IMR-90 (cell line): ENCODE data around the gene SSTR4. TPM values are rescaled to one million over a fixed set of nuclear protein-coding genes. Genes with fewer than 3 reads are reported as not detected.

Experiments used
- ATAC-seq: fragments of 200-7000 bp; cut with Tn5 transposase; 2 replicates; pipeline ENCODE4 v1.9.1; 2020; ENCODE audit warnings: low read depth, mild to moderate bottlenecking, moderate library complexity
- BruUV-seq: library from RNA; stranded (reverse); fragments of 400-500 nt; replicated peaks from 2 replicates; lab custom pipeline; 2021; lab: Mats Ljungman, UMichigan
- CTCF ChIA-PET: fragments of 300-600 bp; formaldehyde crosslinking; extraction: SDS; loops from one replicate; lab custom pipeline; 2021; ENCODE audit warnings: antibody characterized with exemption; lab: Yijun Ruan, JAX
- POLR2A ChIA-PET: fragments of 300-600 bp; sonication (Branson Sonifier 250); formaldehyde crosslinking; loops from one replicate; lab custom pipeline; 2022; ENCODE audit warnings: antibody characterized with exemption; ENCODE audit not compliant: unreplicated experiment; lab: Charles Lee
- DNase-seq: peaks from one replicate; pipeline ENCODE4 v3.0.0; 2013
- H2AFZ ChIP-seq: replicated peaks from 2 replicates; pipeline ENCODE3; 2013; ENCODE audit warnings: low read length, mild to moderate bottlenecking; ENCODE audit not compliant: poor library complexity
- H2AK5ac ChIP-seq: 2 replicates; pipeline ENCODE4 v1.6.1; 2013; ENCODE audit warnings: low read depth, low read length, inconsistent platforms
- H2AK9ac ChIP-seq: replicated peaks from 2 replicates; pipeline ENCODE3; 2013; ENCODE audit warnings: mild to moderate bottlenecking, low read depth, low read length, moderate library complexity; ENCODE audit not compliant: poor library complexity
- H2BK120ac ChIP-seq: 2 replicates; pipeline ENCODE4 v1.6.1; 2013; ENCODE audit warnings: low read depth, low read length, inconsistent platforms
- H2BK15ac ChIP-seq: 3 replicates; pipeline ENCODE4 v1.6.1; 2013; ENCODE audit warnings: low read depth, low read length, inconsistent platforms
- H2BK20ac ChIP-seq: 2 replicates; pipeline ENCODE4 v1.6.1; 2013; ENCODE audit warnings: low read depth, mild to moderate bottlenecking, inconsistent platforms, low read length, moderate library complexity
- H2BK5ac ChIP-seq: 2 replicates; pipeline ENCODE4 v1.6.1; 2013; ENCODE audit warnings: mild to moderate bottlenecking, low read depth, low read length, inconsistent platforms; ENCODE audit not compliant: poor library complexity, severe bottlenecking
- H3K14ac ChIP-seq: replicated peaks from 2 replicates; pipeline ENCODE4 v1.6.1; 2013; ENCODE audit warnings: low read depth, low read length, inconsistent platforms
- H3K18ac ChIP-seq: 2 replicates; pipeline ENCODE4 v1.6.1; 2013; ENCODE audit warnings: low read depth, low read length, control low read depth
- H3K23ac ChIP-seq: 2 replicates; pipeline ENCODE4 v1.6.1; 2013; ENCODE audit warnings: low read depth, low read length, inconsistent platforms
- H3K27ac ChIP-seq: 2 replicates; pipeline ENCODE4 v1.5.1; 2013; ENCODE audit warnings: mild to moderate bottlenecking, control low read depth, low read length; ENCODE audit not compliant: insufficient read depth
- H3K27me3 ChIP-seq: 2 replicates; pipeline ENCODE4 v1.6.1; 2013; ENCODE audit warnings: low read length; ENCODE audit not compliant: control insufficient read depth, insufficient read depth
- H3K36me3 ChIP-seq: 2 replicates; pipeline ENCODE4 v1.6.1; 2013; ENCODE audit warnings: low read length, mixed read lengths; ENCODE audit not compliant: control insufficient read depth, insufficient read depth
- H3K4ac ChIP-seq: 2 replicates; pipeline ENCODE4 v1.6.1; 2013; ENCODE audit warnings: low read depth, low read length, inconsistent platforms
- H3K4me1 ChIP-seq: 2 replicates; pipeline ENCODE4 v1.6.1; 2013; ENCODE audit warnings: low read length, mixed read lengths; ENCODE audit not compliant: control insufficient read depth, insufficient read depth
- H3K4me2 ChIP-seq: 2 replicates; pipeline ENCODE4 v1.6.1; 2013; ENCODE audit warnings: low read depth, mild to moderate bottlenecking, control low read depth, low read length, moderate library complexity
- H3K4me3 ChIP-seq: 2 replicates; pipeline ENCODE4 v1.5.1; 2013; ENCODE audit warnings: low read depth, mild to moderate bottlenecking, control low read depth, low read length, moderate library complexity; ENCODE audit not compliant: insufficient read depth
- H3K56ac ChIP-seq: 2 replicates; pipeline ENCODE4 v1.6.1; 2013; ENCODE audit warnings: low read length, inconsistent platforms; ENCODE audit not compliant: insufficient read depth; ENCODE audit errors: extremely low read depth
- H3K79me1 ChIP-seq, 2 experiments: 2 replicates each; pipeline ENCODE4 v1.6.1; 2013; ENCODE audit warnings: low read length in 2 of 2, inconsistent platforms in 1 of 2, low read depth in 1 of 2
- H3K9ac ChIP-seq: 2 replicates; pipeline ENCODE4 v1.6.1; 2013; ENCODE audit warnings: low read depth, low read length, control low read depth
- H3K9me1 ChIP-seq: 2 replicates; pipeline ENCODE4 v1.6.1; 2013; ENCODE audit warnings: low read length, inconsistent platforms; ENCODE audit not compliant: insufficient read depth
- H3K9me3 ChIP-seq: 2 replicates; pipeline ENCODE4 v1.6.1; 2013; ENCODE audit warnings: low read length; ENCODE audit not compliant: control insufficient read depth, insufficient read depth
- H4K20me1 ChIP-seq: 2 replicates; pipeline ENCODE4 v1.6.1; 2013; ENCODE audit warnings: low read length, inconsistent platforms; ENCODE audit not compliant: insufficient read depth
- H4K5ac ChIP-seq: 2 replicates; pipeline ENCODE4 v1.6.1; 2013; ENCODE audit warnings: mild to moderate bottlenecking, low read depth, low read length, control low read depth
- H4K8ac ChIP-seq, 2 experiments: 2 replicates each; pipeline ENCODE4 v1.6.1; 2013; ENCODE audit warnings: low read depth in 2 of 2, low read length in 2 of 2, control low read depth in 1 of 2, inconsistent platforms in 1 of 2
- H4K91ac ChIP-seq: 2 replicates; pipeline ENCODE4 v1.6.1; 2013; ENCODE audit warnings: low read depth, low read length, inconsistent platforms; ENCODE audit not compliant: insufficient read depth
- BHLHE40 ChIP-seq: fragments of 150-350 bp; IDR thresholded peaks from 2 replicates; pipeline ENCODE4 v1.6.1; 2016; ENCODE audit warnings: mild to moderate bottlenecking, low read depth, low read length
- CEBPB ChIP-seq: IDR thresholded peaks from 2 replicates; pipeline ENCODE4 v1.6.1; 2012; ENCODE audit warnings: low read depth, low read length, improper control_type of control experiment
- CHD1 ChIP-seq: IDR thresholded peaks from 2 replicates; pipeline ENCODE4 v1.6.1; 2012; ENCODE audit warnings: low read depth, low read length, improper control_type of control experiment
- CTCF ChIP-seq: conservative IDR thresholded peaks from 2 replicates; pipeline ENCODE4 v1.5.1; 2012; ENCODE audit warnings: mild to moderate bottlenecking, low read depth, low read length, improper control_type of control experiment
- ELK1 ChIP-seq: fragments of 150-350 bp; IDR thresholded peaks from 2 replicates; pipeline ENCODE4 v1.6.1; 2016; ENCODE audit warnings: low read depth, mild to moderate bottlenecking, low read length, moderate library complexity, borderline replicate concordance
- FOS ChIP-seq: fragments of 150-350 bp; IDR thresholded peaks from 2 replicates; pipeline ENCODE4 v1.6.1; 2016; ENCODE audit warnings: low read depth, low read length
- MAFK ChIP-seq: IDR thresholded peaks from 2 replicates; pipeline ENCODE4 v1.6.1; 2012; ENCODE audit warnings: low read depth, low read length, improper control_type of control experiment
- MAZ ChIP-seq: IDR thresholded peaks from 2 replicates; pipeline ENCODE4 v1.6.1; 2012; ENCODE audit warnings: low read depth, mild to moderate bottlenecking, low read length, improper control_type of control experiment, moderate library complexity, borderline replicate concordance
- MXI1 ChIP-seq: IDR thresholded peaks from 2 replicates; pipeline ENCODE4 v1.6.1; 2012; ENCODE audit warnings: low read depth, mild to moderate bottlenecking, low read length, moderate library complexity, borderline replicate concordance
- NFE2L2 ChIP-seq: fragments of 150-350 bp; IDR thresholded peaks from 2 replicates; pipeline ENCODE4 v1.6.1; 2016; ENCODE audit warnings: low read depth, mild to moderate bottlenecking, low read length
- POLR2A ChIP-seq: IDR thresholded peaks from 2 replicates; pipeline ENCODE4 v1.6.1; 2012; ENCODE audit warnings: mild to moderate bottlenecking, low read depth, low read length
- RAD21 ChIP-seq: IDR thresholded peaks from 2 replicates; pipeline ENCODE4 v1.6.1; 2012; ENCODE audit warnings: low read length, improper control_type of control experiment
- RCOR1 ChIP-seq: IDR thresholded peaks from 2 replicates; pipeline ENCODE4 v1.6.1; 2012; ENCODE audit warnings: mild to moderate bottlenecking, low read length, improper control_type of control experiment; ENCODE audit not compliant: insufficient replicate concordance
- RFX5 ChIP-seq: IDR thresholded peaks from 2 replicates; pipeline ENCODE4 v1.8.0; 2012; ENCODE audit warnings: low read depth, mild to moderate bottlenecking, low read length, moderate library complexity
- SMC3 ChIP-seq: fragments of 150-350 bp; IDR thresholded peaks from 2 replicates; pipeline ENCODE4 v1.6.1; 2016; ENCODE audit warnings: low read depth, mild to moderate bottlenecking, antibody characterized with exemption, low read length, moderate library complexity
- WGBS, 2 experiments: methylation state at CpG; one replicate each; pipeline versions ENCODE4 v1.1.5 to v1.1.7; 2013; ENCODE audit warnings: missing lambda C conversion rate in 2 of 2; ENCODE audit not compliant: insufficient read length in 1 of 2; ENCODE audit errors: extremely low coverage in 2 of 2; 5-methylcytosine and 5-hydroxymethylcytosine counted together
- dilution Hi-C: fragments of 300-500 bp; cut with HindIII; formaldehyde crosslinking; loops from one replicate; pipeline ENCODE4 v1.14.3; 2018; ENCODE audit warnings: low sequenced_read_pairs; ENCODE audit not compliant: unreplicated experiment
- in situ Hi-C: fragments of 300-500 bp; cut with MboI; formaldehyde crosslinking; loops from 3 replicates; pipeline ENCODE4 v1.14.3; 2019; ENCODE audit warnings: low sequenced_read_pairs, inconsistent platforms, mixed read lengths
- intact Hi-C: fragments of 100-400 bp; cut with micrococcal nuclease; formaldehyde crosslinking; loops from 2 replicates; pipeline ENCODE4 v1.10.0; 2022
- polyA plus RNA-seq, 3 experiments: library from polyadenylated mRNA; depleted of rRNA; stranded (reverse); fragments of >200 nt; gene quantifications; 2 replicates each; pipeline ENCODE4 v1.2.3, GENCODE V29; 2012; ENCODE audit warnings: low replicate concordance in 1 of 3
- total RNA-seq: library from RNA; depleted of rRNA; stranded (reverse); fragments of >200 nt; gene quantifications from 2 replicates; pipeline ENCODE4 v1.2.3, GENCODE V29; 2012
- TF ChIP-seq, protein P1 (sequence below): fragments of 150-350 bp; IDR thresholded peaks from 2 replicates; pipeline ENCODE4 v1.6.1; 2017; ENCODE audit warnings: mild to moderate bottlenecking, antibody characterized with exemption, low read length, low read depth

Gene SSTR4
- total and polyA plus RNA-seq, 2 of the 4 experiments (the other 2 are of a cell fraction): not detected

- intact Hi-C loops (no loop called here), dilution Hi-C loops (no loop called here), in situ Hi-C loops (no loop called here)
- Histone ChIP-seq H3K4me2 (no peak overlapping the region), H3K14ac (no peak overlapping the region), H3K4me3 (no peak overlapping the region), H3K9me3 (no peaks in the 10 kb centered on the region), H3K56ac (no peak overlapping the region), H3K27ac (no peak overlapping the region), H3K36me3 (no peaks in the 10 kb centered on the region), H3K18ac (no peak overlapping the region), H3K9me1 (no peaks in the 10 kb centered on the region), H3K4me1 (no peaks in the 10 kb centered on the region), H2AK5ac (no peak overlapping the region), H3K27me3 (peaks cover 1% of the 10 kb centered on the region; the same call in 1 of the 2 replicates), H2BK15ac (no peak overlapping the region), H4K8ac (no peak overlapping the region), H2AFZ (no peak overlapping the region), H3K9ac (no peak overlapping the region), H2BK20ac (no peak overlapping the region), H2BK5ac (no peak overlapping the region), H2AK9ac (no peak overlapping the region), H4K91ac (no peak overlapping the region), H2BK120ac (no peak overlapping the region), H4K20me1 (no peaks in the 10 kb centered on the region), H3K23ac (no peak overlapping the region), H4K5ac (no peak overlapping the region), H3K79me1 (no peaks in the 10 kb centered on the region), H3K4ac (no peak overlapping the region)
- DNase-seq (no peak), ATAC-seq (no peak)
- TF ChIP-seq NFE2L2 (no peak), CTCF (no peak), RAD21 (no peak), MXI1 (no peak), POLR2A (no peak), MAZ (no peak), MAFK (no peak), ELK1 (no peak), RCOR1 (no peak), FOS (no peak), RFX5 (no peak), CEBPB (no peak), CHD1 (no peak), BHLHE40 (no peak), SMC3 (no peak)
- TF ChIP-seq, protein P1, sequence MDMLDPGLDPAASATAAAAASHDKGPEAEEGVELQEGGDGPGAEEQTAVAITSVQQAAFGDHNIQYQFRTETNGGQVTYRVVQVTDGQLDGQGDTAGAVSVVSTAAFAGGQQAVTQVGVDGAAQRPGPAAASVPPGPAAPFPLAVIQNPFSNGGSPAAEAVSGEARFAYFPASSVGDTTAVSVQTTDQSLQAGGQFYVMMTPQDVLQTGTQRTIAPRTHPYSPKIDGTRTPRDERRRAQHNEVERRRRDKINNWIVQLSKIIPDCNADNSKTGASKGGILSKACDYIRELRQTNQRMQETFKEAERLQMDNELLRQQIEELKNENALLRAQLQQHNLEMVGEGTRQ: no peak
- POLR2A ChIA-PET: no interaction called here
- CTCF ChIA-PET: no interaction called here
- no TSS peak for BruUV-seq
- 47% methylated on average over 3 of the region's 12 CpGs; no CpG with 5 or more reads in 1 of the 2 experiments for WGBS, 2 experiments
Measured at GRCh38 chr20:23020230-23021018, 14.7 kb upstream of the SSTR4 start.
